ENCODE results near the gene ITPR2.

GRCh38 chr12:26537651-26538050 is 295.3 kb downstream of the ITPR2 start:
- no peak for TF ChIP-seq CTCF (conservative IDR thresholded peaks at IDR 0.05; ENCODE audit: low read length)
- TF ChIP-seq EZH2phosphoT487 (IDR thresholded peaks at IDR 0.05; ENCODE audit: borderline replicate concordance, low read depth, low read length) = no peak
